Neural cell (in vitro differentiated cells): ENCODE results near the gene S1PR3. TPM values are rescaled to one million over a fixed set of nuclear protein-coding genes. Genes with fewer than 3 reads are reported as not detected.

Experiments
- H2AFZ ChIP-seq: fragments of 200-600, 300-800 bp; sonication (generic), shearing (Covaris generic); 2 replicates; pipeline ENCODE4 v1.6.0; 2014; ENCODE audit warnings: low read depth, mild to moderate bottlenecking, antibody characterized with exemption, low read length, moderate library complexity
- H3F3A ChIP-seq: fragments of 200-600 bp; shearing (Covaris generic); 2 replicates; pipeline ENCODE4 v1.6.1; 2016; ENCODE audit warnings: mild to moderate bottlenecking, moderate library complexity, mixed read lengths, antibody characterized with exemption, low read length; ENCODE audit not compliant: insufficient read depth, poor library complexity, severe bottlenecking
- H3K27ac ChIP-seq: fragments of 200-600, 300-800 bp; sonication (generic), shearing (Covaris generic); 2 replicates; pipeline ENCODE4 v1.5.1; 2014; ENCODE audit warnings: mild to moderate bottlenecking, low read length, moderate library complexity
- H3K27me3 ChIP-seq: fragments of 300-800, 200-600 bp; sonication (generic), shearing (Covaris generic); 2 replicates; pipeline ENCODE4 v1.6.0; 2014; ENCODE audit warnings: mild to moderate bottlenecking, low read depth, low read length, moderate library complexity; ENCODE audit not compliant: insufficient read depth
- H3K36me3 ChIP-seq: fragments of 300-800, 200-600 bp; sonication (generic), shearing (Covaris generic); 2 replicates; pipeline ENCODE4 v1.5.1; 2014; ENCODE audit warnings: mild to moderate bottlenecking, antibody characterized with exemption, low read length, moderate library complexity; ENCODE audit not compliant: insufficient read depth
- H3K4me2 ChIP-seq: fragments of 300-800, 200-600 bp; sonication (generic), shearing (Covaris generic); 2 replicates; pipeline ENCODE4 v1.6.0; 2014; ENCODE audit warnings: mild to moderate bottlenecking, low read length
- H3K4me3 ChIP-seq: fragments of 300-800, 200-600 bp; sonication (generic), shearing (Covaris generic); 2 replicates; pipeline ENCODE4 v1.5.1; 2014; ENCODE audit warnings: mild to moderate bottlenecking, low read length, moderate library complexity
- H3K79me2 ChIP-seq: fragments of 200-600 bp; shearing (Covaris generic); replicated peaks from 2 replicates; pipeline ENCODE4 v1.6.0; 2014; ENCODE audit warnings: mild to moderate bottlenecking, low read length, moderate library complexity; ENCODE audit not compliant: insufficient read depth
- H3K9ac ChIP-seq: fragments of 300-800, 200-600 bp; sonication (generic), shearing (Covaris generic); 2 replicates; pipeline ENCODE4 v1.6.1; 2016; ENCODE audit warnings: mild to moderate bottlenecking, low read length, mixed read lengths
- H3K9me2 ChIP-seq: fragments of 200-600 bp; shearing (Covaris generic); 2 replicates; pipeline ENCODE4 v1.6.1; 2016; ENCODE audit warnings: mild to moderate bottlenecking, low read length, mixed read lengths; ENCODE audit not compliant: insufficient read depth
- H3K9me3 ChIP-seq: fragments of 200-600, 300-800 bp; sonication (generic), shearing (Covaris generic); 2 replicates; pipeline ENCODE4 v1.6.1; 2016; ENCODE audit warnings: mild to moderate bottlenecking, mixed run types, low read length, moderate library complexity, mixed read lengths
- H4K20me1 ChIP-seq: fragments of 200-600 bp; shearing (Covaris generic); 2 replicates; pipeline ENCODE4 v1.6.1; 2016; ENCODE audit warnings: mild to moderate bottlenecking, mixed run types; ENCODE audit not compliant: insufficient read depth
- CTCF ChIP-seq: fragments of 450-650 bp; IDR thresholded peaks from 2 replicates; pipeline ENCODE4 v1.5.1; 2014; ENCODE audit warnings: antibody characterized with exemption, mild to moderate bottlenecking, moderate library complexity; ENCODE audit not compliant: poor library complexity, severe bottlenecking
- EP300 ChIP-seq: fragments of 450-650 bp; conservative IDR thresholded peaks from 2 replicates; pipeline ENCODE4 v1.6.1; 2014; ENCODE audit warnings: antibody characterized with exemption, mild to moderate bottlenecking, moderate library complexity; ENCODE audit not compliant: poor library complexity, severe bottlenecking
- EZH2 ChIP-seq: fragments of 200-600, 300-800 bp; shearing (Covaris generic), sonication (generic); IDR thresholded peaks from 2 replicates; pipeline ENCODE4 v1.6.1; 2014; ENCODE audit warnings: antibody characterized with exemption, low read length, borderline replicate concordance, mild to moderate bottlenecking; ENCODE audit not compliant: insufficient read depth, poor library complexity, severe bottlenecking
- MXI1 ChIP-seq: fragments of 450-650 bp; conservative IDR thresholded peaks from 2 replicates; pipeline ENCODE4 v1.6.1; 2014; ENCODE audit warnings: antibody characterized with exemption, mild to moderate bottlenecking; ENCODE audit not compliant: poor library complexity, severe bottlenecking
- POLR2AphosphoS5 ChIP-seq: IDR thresholded peaks from 2 replicates; pipeline ENCODE4 v1.6.1; 2012
- RAD21 ChIP-seq: fragments of 450-650 bp; conservative IDR thresholded peaks from 2 replicates; pipeline ENCODE4 v1.6.1; 2014; ENCODE audit warnings: antibody characterized with exemption, mild to moderate bottlenecking, moderate library complexity
- REST ChIP-seq: IDR thresholded peaks from 2 replicates; pipeline ENCODE4 v1.6.1; 2012; ENCODE audit warnings: borderline replicate concordance
- SMC3 ChIP-seq: fragments of 450-650 bp; conservative IDR thresholded peaks from 2 replicates; pipeline ENCODE4 v1.6.1; 2014; ENCODE audit warnings: antibody characterized with exemption, mild to moderate bottlenecking, moderate library complexity; ENCODE audit not compliant: poor library complexity
- TAF1 ChIP-seq: IDR thresholded peaks from 2 replicates; pipeline ENCODE4 v1.6.1; 2012; ENCODE audit warnings: low read depth
- polyA plus RNA-seq: library from polyadenylated mRNA; depleted of rRNA; stranded (reverse); fragments of >200 nt; gene quantifications from 2 replicates; pipeline ENCODE4 v1.2.3, GENCODE V29; 2014

S1PR3 gene
- polyA plus RNA-seq, 1 donor from 2014 or later: 0.12 TPM

GRCh38 chr9:89042984-89043383 is 51.7 kb downstream of the S1PR3 start:
- no peaks in the 10 kb centered on the region for H3K9me2 ChIP-seq
- H3K9me3 ChIP-seq: no peaks in the 10 kb centered on the region
- H3K27ac ChIP-seq: no peak overlapping the region
- peaks cover 6% of the 10 kb centered on the region for H3K36me3 ChIP-seq
- TF ChIP-seq EP300 (no peak), REST (no peak), CTCF (no peak), EZH2 (no peak), TAF1 (no peak), POLR2AphosphoS5 (no peak), SMC3 (no peak), MXI1 (no peak), RAD21 (no peak)
- no peak overlapping the region for H2AFZ ChIP-seq
- H3K4me3 ChIP-seq: no peak overlapping the region
- H3F3A ChIP-seq: no peaks in the 10 kb centered on the region
- no peak overlapping the region for H3K9ac ChIP-seq
- H3K79me2 ChIP-seq: no peaks in the 10 kb centered on the region
- no peak overlapping the region for H3K4me2 ChIP-seq
- no peaks in the 10 kb centered on the region for H4K20me1 ChIP-seq
- no peaks in the 10 kb centered on the region for H3K27me3 ChIP-seq

GRCh38 chr9:89044104-89044503 is 52.8 kb downstream of the S1PR3 start:
- H4K20me1 ChIP-seq: no peaks in the 10 kb centered on the region
- H3K36me3 ChIP-seq: peaks cover 6% of the 10 kb centered on the region
- TF ChIP-seq SMC3 (no peak), POLR2AphosphoS5 (no peak), TAF1 (no peak), CTCF (no peak), EZH2 (no peak), MXI1 (no peak), EP300 (no peak), RAD21 (no peak), REST (no peak)
- no peaks in the 10 kb centered on the region for H3K27me3 ChIP-seq
- H2AFZ ChIP-seq: no peak overlapping the region
- H3K27ac ChIP-seq: no peak overlapping the region
- H3K9ac ChIP-seq: no peak overlapping the region
- H3K9me2 ChIP-seq: no peaks in the 10 kb centered on the region
- H3F3A ChIP-seq: no peaks in the 10 kb centered on the region
- no peaks in the 10 kb centered on the region for H3K79me2 ChIP-seq
- H3K4me3 ChIP-seq: no peak overlapping the region
- H3K9me3 ChIP-seq: no peaks in the 10 kb centered on the region
- no peak overlapping the region for H3K4me2 ChIP-seq
